Chondrocyte (in vitro differentiated cells): Measurements from ENCODE around the gene ZNF823. TPM values are rescaled to one million over a fixed set of nuclear protein-coding genes. Genes with fewer than 3 reads are reported as not detected.

Experiments
- DNase-seq: peaks from one replicate; pipeline ENCODE4 v3.0.0; 2021; ENCODE audit warnings: mixed read lengths, low spot score
- H3K27ac Mint-ChIP-seq: one replicate; pipeline ENCODE4 v1.8.0; 2021; ENCODE audit warnings: mild to moderate bottlenecking, moderate library complexity, mixed read lengths; ENCODE audit not compliant: unreplicated experiment
- H3K27me3 Mint-ChIP-seq: 2 replicates; pipeline ENCODE4 v1.8.0; 2021; ENCODE audit warnings: low read depth, mixed read lengths
- H3K36me3 Mint-ChIP-seq: 2 replicates; pipeline ENCODE4 v1.8.0; 2021; ENCODE audit warnings: low read depth, mixed read lengths
- H3K4me1 Mint-ChIP-seq: 2 replicates; pipeline ENCODE4 v1.8.0; 2021; ENCODE audit warnings: low read depth, mild to moderate bottlenecking, mixed read lengths
- H3K4me3 Mint-ChIP-seq: one replicate; pipeline ENCODE4 v1.8.0; 2021; ENCODE audit warnings: mild to moderate bottlenecking, moderate library complexity, mixed read lengths; ENCODE audit not compliant: unreplicated experiment
- H3K9me3 Mint-ChIP-seq: 2 replicates; pipeline ENCODE4 v1.8.0; 2021; ENCODE audit warnings: low read depth, mixed read lengths
- CTCF ChIP-seq: fragments of 200-600 bp; sonication (generic); IDR thresholded peaks from 2 replicates; pipeline ENCODE4 v1.5.0; 2021; ENCODE audit warnings: antibody characterized with exemption, mild to moderate bottlenecking, moderate library complexity
- total RNA-seq: library from RNA; stranded (reverse); gene quantifications from 3 replicates; pipeline ENCODE4 v1.2.1, GENCODE V29; 2021

Gene ZNF823
- total RNA-seq, 1 donor from 2014 or later: 3.7 TPM

- peak; percentile 58 for TF ChIP-seq CTCF
- Mint-ChIP-seq H3K36me3 (no peaks in the 10 kb centered on the region), H3K4me1 (peaks cover 29% of the 10 kb centered on the region), H3K9me3 (no peaks in the 10 kb centered on the region), H3K4me3 (peak overlapping the region; percentile 99), H3K27me3 (no peaks in the 10 kb centered on the region), H3K27ac (peak overlapping the region; percentile 99)
- no peak for DNase-seq
Measured at GRCh38 chr19:11737964-11738745, 591 bp downstream of the ZNF823 start.

- H3K36me3 Mint-ChIP-seq: peaks cover 2% of the 10 kb centered on the region
- H3K27me3 Mint-ChIP-seq: no peaks in the 10 kb centered on the region
- peak overlapping the region; percentile 99 for H3K4me3 Mint-ChIP-seq
- TF ChIP-seq CTCF: no peak
- no peaks in the 10 kb centered on the region for H3K9me3 Mint-ChIP-seq
- no peak for DNase-seq
- H3K27ac Mint-ChIP-seq: no peak overlapping the region
- peaks cover 29% of the 10 kb centered on the region for H3K4me1 Mint-ChIP-seq
Measured at GRCh38 chr19:11736696-11737095, 2.0 kb downstream of the ZNF823 start.

GRCh38 chr19:11735375-11735774, 3.4 kb downstream of the ZNF823 start:
- DNase-seq: no peak

GRCh38 chr19:11729586-11729985, 9.2 kb downstream of the ZNF823 start:
- Mint-ChIP-seq H3K27me3 (no peaks in the 10 kb centered on the region), H3K27ac (no peak overlapping the region), H3K4me3 (no peak overlapping the region), H3K4me1 (no peaks in the 10 kb centered on the region), H3K9me3 (peaks cover 16% of the 10 kb centered on the region), H3K36me3 (peaks cover 17% of the 10 kb centered on the region)
- TF ChIP-seq CTCF: no peak
- no peak for DNase-seq

More at GRCh38 chr19:11735375-11735774, 3.4 kb downstream of the ZNF823 start:
- Mint-ChIP-seq H3K27me3 (no peaks in the 10 kb centered on the region), H3K36me3 (peaks cover 4% of the 10 kb centered on the region), H3K27ac (no peak overlapping the region), H3K4me3 (no peak overlapping the region), H3K9me3 (no peaks in the 10 kb centered on the region), H3K4me1 (peaks cover 29% of the 10 kb centered on the region)
- no peak for TF ChIP-seq CTCF

DNA sequence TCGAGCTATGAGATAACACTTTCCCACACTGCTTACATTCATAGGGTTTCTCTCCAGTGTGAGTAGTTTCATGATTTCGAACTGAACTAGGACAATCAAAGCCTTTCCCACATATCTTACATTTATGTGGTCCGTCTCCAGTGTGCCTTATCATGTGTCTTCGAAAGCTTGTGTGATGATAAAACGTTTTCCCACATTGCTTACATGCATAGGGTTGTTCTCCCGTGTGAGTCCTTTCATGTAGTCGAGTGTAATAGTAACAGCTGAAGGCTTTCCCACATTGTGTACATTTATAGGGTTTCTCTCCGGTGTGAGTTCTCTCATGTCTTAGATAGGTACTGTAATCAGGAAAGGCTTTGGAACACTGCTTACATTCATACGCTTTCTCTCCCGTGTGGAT, 16.3 kb downstream of the ZNF823 start:
- TF ChIP-seq CTCF: no peak
- Mint-ChIP-seq H3K27me3 (no peaks in the 10 kb centered on the region), H3K36me3 (peaks cover 56% of the 10 kb centered on the region), H3K4me3 (no peak overlapping the region), H3K9me3 (peaks cover 54% of the 10 kb centered on the region), H3K27ac (no peak overlapping the region), H3K4me1 (no peaks in the 10 kb centered on the region)
- no peak for DNase-seq
